Upper lobe of left lung (tissue), 6 donors: ENCODE data around the gene TRMO. TPM values are rescaled to one million over a fixed set of nuclear protein-coding genes. Genes with fewer than 3 reads are reported as not detected.
A peak's percentile ranks its signal among the peaks of the same experiment; 100 is the strongest.

Source experiments
- ATAC-seq, 2 donors: fragments of 200-7000 bp; cut with Tn5 transposase; one replicate each; pipeline ENCODE4 v1.9.1; 2022; ENCODE audit warnings: mild to moderate bottlenecking in 2 of 2, moderate library complexity in 2 of 2; ENCODE audit not compliant: low FRiP score in 2 of 2
- DNase-seq, 2 donors: peaks; one replicate each; pipeline ENCODE4 v3.0.0-alpha.2; 2019 to 2020
- H3K27ac ChIP-seq, 4 donors: fragments of 200-600 bp; sonication (generic); one replicate each; pipeline ENCODE4 v1.5.1; 2016 to 2019
- H3K27me3 ChIP-seq, 4 donors: fragments of 200-600 bp; sonication (generic); one replicate each; pipeline ENCODE4 v1.5.1; 2017 to 2019
- H3K36me3 ChIP-seq, 4 donors: fragments of 200-600 bp; sonication (generic); one replicate each; pipeline ENCODE4 v1.5.1; 2016 to 2019
- H3K4me1 ChIP-seq, 4 donors: fragments of 200-600 bp; sonication (generic); one replicate each; pipeline ENCODE4 v1.5.1; 2018 to 2019
- H3K4me3 ChIP-seq, 4 donors: fragments of 200-600 bp; sonication (generic); one replicate each; pipeline ENCODE4 v1.5.1; 2017 to 2019; ENCODE audit warnings: mild to moderate bottlenecking in 2 of 4, moderate library complexity in 1 of 4
- H3K9me3 ChIP-seq, 4 donors: fragments of 200-600 bp; sonication (generic); one replicate each; pipeline ENCODE4 v1.5.1; 2018 to 2019
- CTCF ChIP-seq, 6 experiments: fragments of 450-650 bp in 4 of 6; fragments of 200-600 bp in 2 of 6; sonication (generic) in 2 of 6; IDR thresholded peaks; one replicate each; pipeline ENCODE4 v1.5.1; 2016 to 2019; ENCODE audit warnings: antibody characterized with exemption in 6 of 6
- EP300 ChIP-seq, 4 donors: sonication (generic); formaldehyde crosslinking; IDR thresholded peaks; one replicate each; pipeline ENCODE4 v1.5.1; 2017; ENCODE audit warnings: antibody characterized with exemption in 4 of 4, control low read depth in 2 of 4
- POLR2A ChIP-seq, 4 donors: fragments of 450-650 bp; IDR thresholded peaks; one replicate each; pipeline ENCODE4 v1.5.1; 2016 to 2017; ENCODE audit warnings: antibody characterized with exemption in 4 of 4, mild to moderate bottlenecking in 2 of 4
- POLR2AphosphoS5 ChIP-seq, 2 donors: sonication (generic); formaldehyde crosslinking; IDR thresholded peaks; one replicate each; pipeline ENCODE4 v1.5.1; 2017; ENCODE audit warnings: antibody characterized with exemption in 2 of 2
- WGBS, 2 donors: methylation state at CpG; one replicate each; pipeline ENCODE4 v1.1.5; 2017 to 2018; 5-methylcytosine and 5-hydroxymethylcytosine counted together
- total RNA-seq, 6 donors: library from RNA; depleted of rRNA in 4 of 6; stranded (reverse); fragments of >200 nt in 4 of 6; gene quantifications; one replicate each; pipeline versions ENCODE4 v1.1.0 to v1.2.1, GENCODE V29; 2016 to 2021
- donor health status: DM: no; HTN: no; CAD: no; lungs with moderate emphysema.
- donor health status: DM: no; HTN: yes; CAD: no; lungs with severe emphysema.

TRMO gene
- total RNA-seq, 6 donors from 2014 or later: 18.1 to 68.1 (median 37.7) TPM

- Histone ChIP-seq H3K9me3 (no peaks in the 10 kb centered on the region), H3K4me3 (peak overlapping the region in 3 of 4 donors; percentile 18 to 63 (median 58)), H3K4me1 (peaks cover 19 to 43% (median 24%) of the 10 kb centered on the region in 4 donors), H3K27me3 (no peaks in the 10 kb centered on the region), H3K27ac (peak overlapping the region; percentile 96 to 100 (median 98)), H3K36me3 (no peaks in the 10 kb centered on the region)
- whole genome bisulfite sequencing, 2 donors: 0% methylated on average over 8 of the region's 8 CpGs
- TF ChIP-seq POLR2AphosphoS5 (IDR thresholded peaks at IDR 0.05): no peak
- TF ChIP-seq CTCF (IDR thresholded peaks at IDR 0.05): peak; percentile 45 to 83 (median 68)
- peak; percentile 76 to 77 for ATAC-seq
- DNase-seq: peak in 1 of 2 donors; percentile 79
These were observed 1.3 kb upstream of the TRMO start for GRCh38 chr9:97923529-97924108.

- H3K9me3 ChIP-seq: no peaks in the 10 kb centered on the region
- ATAC-seq: no peak
- DNase-seq: no peak
- H3K4me3 ChIP-seq: no peak overlapping the region
- H3K27ac ChIP-seq: peak overlapping the region in 1 of 4 donors; percentile 15
- no peaks in the 10 kb centered on the region for H3K27me3 ChIP-seq
- H3K36me3 ChIP-seq: peaks cover 0 to 20% (median 10%) of the 10 kb centered on the region in 4 donors
- peaks cover 19 to 44% (median 23%) of the 10 kb centered on the region in 4 donors for H3K4me1 ChIP-seq
- TF ChIP-seq CTCF (IDR thresholded peaks at IDR 0.05) (no peak), POLR2A (IDR thresholded peaks at IDR 0.05) (no peak), EP300 (IDR thresholded peaks at IDR 0.05) (no peak), POLR2AphosphoS5 (IDR thresholded peaks at IDR 0.05) (no peak)
These were observed 3.0 kb downstream of the TRMO start for GRCh38 chr9:97919217-97919813.

- no peak overlapping the region for H3K27ac ChIP-seq
- TF ChIP-seq POLR2AphosphoS5 (IDR thresholded peaks at IDR 0.05) (no peak), POLR2A (IDR thresholded peaks at IDR 0.05) (no peak), EP300 (IDR thresholded peaks at IDR 0.05) (no peak), CTCF (IDR thresholded peaks at IDR 0.05) (no peak)
These were observed 3.7 kb downstream of the TRMO start for GRCh38 chr9:97918611-97919010.

GRCh38 chr9:97911970-97912369 is 10.3 kb downstream of the TRMO start:
- H3K9me3 ChIP-seq: no peaks in the 10 kb centered on the region
- peaks cover 2 to 13% (median 10%) of the 10 kb centered on the region in 4 donors for H3K4me1 ChIP-seq
- no peak for DNase-seq
- no peak for ATAC-seq
- H3K36me3 ChIP-seq: peaks cover 12 to 84% (median 51%) of the 10 kb centered on the region in 4 donors
- H3K27ac ChIP-seq: no peak overlapping the region
- TF ChIP-seq CTCF (IDR thresholded peaks at IDR 0.05) (no peak), EP300 (IDR thresholded peaks at IDR 0.05) (no peak), POLR2A (IDR thresholded peaks at IDR 0.05) (no peak), POLR2AphosphoS5 (IDR thresholded peaks at IDR 0.05) (no peak)
- WGBS, 2 donors: 68 to 77% methylated on average over 1 of the region's 1 CpG
- no peak overlapping the region for H3K4me3 ChIP-seq
- no peaks in the 10 kb centered on the region for H3K27me3 ChIP-seq

More at GRCh38 chr9:97918611-97919010, 3.7 kb downstream of the TRMO start:
- WGBS, 2 donors: 40 to 57% methylated on average over 4 of the region's 4 CpGs
- no peaks in the 10 kb centered on the region for H3K27me3 ChIP-seq
- no peaks in the 10 kb centered on the region for H3K9me3 ChIP-seq
- peaks cover 19 to 38% (median 22%) of the 10 kb centered on the region in 4 donors for H3K4me1 ChIP-seq
- no peak for ATAC-seq
- no peak for DNase-seq
- H3K36me3 ChIP-seq: peaks cover 0 to 25% (median 10%) of the 10 kb centered on the region in 4 donors
- H3K4me3 ChIP-seq: no peak overlapping the region
